Bronchial epithelial cell (primary cell): Measurements from ENCODE around the gene ZIK1. TPM values are rescaled to one million over a fixed set of nuclear protein-coding genes. Genes with fewer than 3 reads are reported as not detected.

Experiments
- DNase-seq: peaks from one replicate; pipeline ENCODE4 v3.0.0-alpha.2; 2010; ENCODE audit warnings: low read depth
- FAIRE-seq: peaks from 2 replicates; lab custom pipeline; 2011; peaks lifted over from hg19 to GRCh38; lab: Jason Lieb, UNC
- H3K27me3 ChIP-seq: 2 replicates; pipeline ENCODE4 v1.5.1; 2011; ENCODE audit warnings: low read length; ENCODE audit not compliant: control insufficient read depth, insufficient read depth
- H3K36me3 ChIP-seq: 2 replicates; pipeline ENCODE4 v1.5.1; 2011; ENCODE audit warnings: low read length; ENCODE audit not compliant: control insufficient read depth, insufficient read depth
- H3K4me3 ChIP-seq: 2 replicates; pipeline ENCODE4 v1.5.1; 2011; ENCODE audit warnings: mild to moderate bottlenecking, low read depth, low read length, control low read depth
- total RNA-seq: library from RNA; depleted of rRNA; stranded (reverse); fragments of >200 nt; gene quantifications from 2 replicates; pipeline ENCODE4 v1.2.1, GENCODE V29; 2014
- TF ChIP-seq, protein P1 (sequence below): IDR thresholded peaks from 2 replicates; pipeline ENCODE4 v1.5.1; 2011; ENCODE audit warnings: mild to moderate bottlenecking, moderate library complexity, low read length, control low read depth, inconsistent platforms; ENCODE audit not compliant: insufficient read depth, severe bottlenecking

Gene ZIK1
- total RNA-seq, result 7.4 and 8.4 TPM in 2 replicates

- Histone ChIP-seq H3K4me3 (peak within 1 kb of the TSS; percentile 47), H3K36me3 (no peaks in the 10 kb centered on the region), H3K27me3 (no peaks in the 10 kb centered on the region)
- TF ChIP-seq, protein P1, sequence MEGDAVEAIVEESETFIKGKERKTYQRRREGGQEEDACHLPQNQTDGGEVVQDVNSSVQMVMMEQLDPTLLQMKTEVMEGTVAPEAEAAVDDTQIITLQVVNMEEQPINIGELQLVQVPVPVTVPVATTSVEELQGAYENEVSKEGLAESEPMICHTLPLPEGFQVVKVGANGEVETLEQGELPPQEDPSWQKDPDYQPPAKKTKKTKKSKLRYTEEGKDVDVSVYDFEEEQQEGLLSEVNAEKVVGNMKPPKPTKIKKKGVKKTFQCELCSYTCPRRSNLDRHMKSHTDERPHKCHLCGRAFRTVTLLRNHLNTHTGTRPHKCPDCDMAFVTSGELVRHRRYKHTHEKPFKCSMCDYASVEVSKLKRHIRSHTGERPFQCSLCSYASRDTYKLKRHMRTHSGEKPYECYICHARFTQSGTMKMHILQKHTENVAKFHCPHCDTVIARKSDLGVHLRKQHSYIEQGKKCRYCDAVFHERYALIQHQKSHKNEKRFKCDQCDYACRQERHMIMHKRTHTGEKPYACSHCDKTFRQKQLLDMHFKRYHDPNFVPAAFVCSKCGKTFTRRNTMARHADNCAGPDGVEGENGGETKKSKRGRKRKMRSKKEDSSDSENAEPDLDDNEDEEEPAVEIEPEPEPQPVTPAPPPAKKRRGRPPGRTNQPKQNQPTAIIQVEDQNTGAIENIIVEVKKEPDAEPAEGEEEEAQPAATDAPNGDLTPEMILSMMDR, result peak; percentile 3
- DNase-seq, result peak; percentile 77
- FAIRE-seq, result no peak
Observed at GRCh38 chr19:57583521-57584416, at the start of gene ZIK1. Gene ZIK1 (plus strand): TSS chr19:57584145. CDS start chr19:57584357, 212 bp downstream.

- TF ChIP-seq, protein P1, result no peak
- Histone ChIP-seq H3K27me3 (no peaks in the 10 kb centered on the region), H3K36me3 (peaks cover 8% of the 10 kb centered on the region), H3K4me3 (no peak overlapping the region)
- FAIRE-seq, result no peak
- DNase-seq, result no peak
Observed at GRCh38 chr19:57537953-57538547, 45.9 kb upstream of the ZIK1 start.

DNA sequence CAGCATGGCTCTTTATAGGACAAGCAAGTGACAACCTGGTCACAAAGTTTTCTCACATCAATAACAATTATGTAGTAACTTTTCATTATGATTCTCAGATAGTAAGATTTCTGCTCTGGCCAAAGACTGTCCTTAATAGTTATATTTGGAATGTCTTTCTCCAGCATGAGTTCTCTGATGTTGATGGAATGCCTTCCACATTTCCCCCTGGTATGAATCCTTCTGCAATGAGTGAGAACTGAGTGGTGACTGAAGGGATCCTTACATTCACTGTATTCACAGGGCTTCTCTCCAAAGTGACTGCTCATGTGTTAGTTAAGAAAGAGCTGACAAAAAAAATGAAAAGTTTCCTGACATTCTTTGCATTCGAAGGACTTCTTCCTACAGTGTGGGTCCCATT, 37.4 kb upstream of the ZIK1 start:
- DNase-seq (no peak), FAIRE-seq (no peak)
- Histone ChIP-seq H3K36me3 (peaks cover 18% of the 10 kb centered on the region), H3K4me3 (no peak overlapping the region), H3K27me3 (no peaks in the 10 kb centered on the region)
- TF ChIP-seq, protein P1, result no peak

GRCh38 chr19:57552432-57552831, 31.5 kb upstream of the ZIK1 start:
- peaks cover 33% of the 10 kb centered on the region for H3K36me3 ChIP-seq
- FAIRE-seq (peak; percentile 52), DNase-seq (no peak)
- TF ChIP-seq, protein P1, result no peak
- no peaks in the 10 kb centered on the region for H3K27me3 ChIP-seq
- H3K4me3 ChIP-seq, result no peak overlapping the region

- Histone ChIP-seq H3K4me3 (no peak overlapping the region), H3K27me3 (no peaks in the 10 kb centered on the region), H3K36me3 (peaks cover 23% of the 10 kb centered on the region)
- DNase-seq, result no peak
- TF ChIP-seq, protein P1, result no peak
- no peak for FAIRE-seq
Observed at GRCh38 chr19:57557659-57558058, 26.3 kb upstream of the ZIK1 start.
